Measurements from ENCODE around the gene GOLGA2.

The GOLGA2 gene

DNA sequence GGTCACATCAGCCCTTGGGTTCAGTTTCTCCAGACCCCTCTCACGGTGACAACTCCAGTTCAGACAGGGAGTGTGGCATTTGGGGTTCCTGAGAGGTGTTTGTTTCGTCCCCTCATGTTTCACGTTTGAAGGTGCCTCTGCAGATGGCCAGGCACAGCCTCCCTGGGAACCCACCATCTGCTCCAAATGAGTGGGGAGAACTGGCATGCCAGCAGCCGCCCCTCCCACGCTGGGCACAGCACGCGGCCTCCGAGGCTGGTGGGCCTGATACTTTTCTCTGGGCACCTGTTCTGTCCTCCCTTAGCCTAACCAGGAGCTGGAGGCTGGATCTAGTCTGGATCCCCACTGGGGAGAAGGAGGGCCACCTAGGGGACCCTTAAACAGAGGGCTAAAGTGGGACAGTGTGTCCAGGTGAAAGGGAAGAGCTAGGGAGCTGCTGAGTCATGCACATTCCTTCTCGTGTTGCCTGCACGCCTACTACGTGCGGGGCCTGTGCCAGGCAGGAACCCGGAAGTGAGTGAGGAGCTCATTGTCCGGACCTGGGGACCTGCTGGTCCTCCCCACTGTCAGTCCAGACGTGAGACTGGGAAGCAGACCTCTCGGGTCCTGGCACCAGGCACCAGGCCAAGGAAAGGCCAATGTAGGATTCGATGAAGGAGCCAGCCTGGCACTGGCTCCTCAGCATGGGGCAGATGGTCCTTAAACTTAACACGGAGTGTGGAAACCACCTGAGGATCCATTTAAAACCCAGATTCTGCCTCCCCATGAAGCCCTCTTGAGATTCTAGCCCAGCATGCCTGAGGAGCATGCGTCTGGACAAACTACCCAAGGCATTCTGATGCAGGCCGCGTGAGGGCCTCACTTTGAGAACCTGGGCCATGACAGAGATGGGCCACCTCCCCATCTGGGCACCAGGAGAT, 61.0 kb downstream of the GOLGA2 start:
- FAIRE-seq: no peak
- peak; percentile 6 for DNase-seq (ENCODE audit: insufficient read length)
- TF ChIP-seq TAF1 (IDR thresholded peaks at IDR 0.05; ENCODE audit: borderline replicate concordance, low read depth, low read length): no peak
- TF ChIP-seq POLR2A (IDR thresholded peaks at IDR 0.05; ENCODE audit: low read depth, low read length): no peak
- TF ChIP-seq POLR2AphosphoS5 (IDR thresholded peaks at IDR 0.05; ENCODE audit: low read depth, low read length): no peak

DNA sequence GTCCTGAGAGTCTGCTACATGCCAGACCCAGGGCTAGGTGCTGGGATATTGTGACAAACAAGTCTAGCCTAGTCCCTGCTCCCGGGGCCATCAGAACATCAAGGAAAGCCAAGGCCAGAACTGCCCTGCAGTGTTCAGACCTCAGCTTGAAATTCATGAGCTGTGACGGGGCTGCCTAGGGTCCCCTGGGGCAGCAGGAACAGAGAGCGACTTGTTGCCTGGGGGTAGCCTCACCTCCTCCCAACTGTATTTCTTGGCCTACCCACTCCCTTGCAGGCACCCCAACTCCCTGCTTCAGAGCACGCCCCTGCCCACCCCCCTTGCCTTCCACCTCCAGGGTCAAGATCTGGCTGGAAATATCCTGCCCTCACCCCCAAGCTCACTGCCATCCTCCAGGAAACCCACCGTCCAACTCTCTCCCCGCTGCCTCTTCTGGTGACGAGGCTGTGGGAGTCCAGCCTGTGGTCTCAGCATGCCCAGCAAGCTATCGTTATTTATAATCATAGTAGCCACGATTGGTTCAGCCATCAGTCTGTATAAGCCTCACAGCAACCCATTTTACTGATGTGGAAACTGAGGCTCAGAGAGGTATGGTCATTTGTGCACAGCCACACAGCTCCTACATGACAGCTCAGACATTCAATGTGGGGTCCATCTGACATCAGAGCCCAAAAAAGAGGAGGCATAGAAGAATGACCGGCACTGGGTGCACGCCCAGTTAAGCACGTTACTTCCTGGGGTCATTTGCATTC, 61.9 kb downstream of the GOLGA2 start:
- FAIRE-seq (no peak), DNase-seq (ENCODE audit: insufficient read length) (no peak)
- TF ChIP-seq TAF1 (IDR thresholded peaks at IDR 0.05; ENCODE audit: borderline replicate concordance, low read depth, low read length) (no peak), POLR2AphosphoS5 (IDR thresholded peaks at IDR 0.05; ENCODE audit: low read depth, low read length) (no peak), POLR2A (IDR thresholded peaks at IDR 0.05; ENCODE audit: low read depth, low read length) (no peak)

- DNase-seq (ENCODE audit: insufficient read length): no peak
- TF ChIP-seq POLR2A (IDR thresholded peaks at IDR 0.05; ENCODE audit: low read depth, low read length): no peak
- no peak for TF ChIP-seq POLR2AphosphoS5 (IDR thresholded peaks at IDR 0.05; ENCODE audit: low read depth, low read length)
- TF ChIP-seq TAF1 (IDR thresholded peaks at IDR 0.05; ENCODE audit: borderline replicate concordance, low read depth, low read length): no peak
- FAIRE-seq: no peak
Measured at GRCh38 chr9:128211981-128212281, 63.9 kb downstream of the GOLGA2 start.

GRCh38 chr9:128211186-128211980, 64.4 kb downstream of the GOLGA2 start:
- no peak for FAIRE-seq
- no peak for DNase-seq (ENCODE audit: insufficient read length)
- TF ChIP-seq TAF1 (IDR thresholded peaks at IDR 0.05; ENCODE audit: borderline replicate concordance, low read depth, low read length) (no peak), POLR2AphosphoS5 (IDR thresholded peaks at IDR 0.05; ENCODE audit: low read depth, low read length) (no peak), POLR2A (IDR thresholded peaks at IDR 0.05; ENCODE audit: low read depth, low read length) (no peak)

GRCh38 chr9:128208946-128209669, 66.7 kb downstream of the GOLGA2 start:
- FAIRE-seq (no peak), DNase-seq (ENCODE audit: insufficient read length) (no peak)
- no peak for TF ChIP-seq POLR2A (IDR thresholded peaks at IDR 0.05; ENCODE audit: low read depth, low read length)
- TF ChIP-seq POLR2AphosphoS5 (IDR thresholded peaks at IDR 0.05; ENCODE audit: low read depth, low read length): no peak
- no peak for TF ChIP-seq TAF1 (IDR thresholded peaks at IDR 0.05; ENCODE audit: borderline replicate concordance, low read depth, low read length)

- TF ChIP-seq TAF1 (IDR thresholded peaks at IDR 0.05; ENCODE audit: borderline replicate concordance, low read depth, low read length) (no peak), POLR2A (IDR thresholded peaks at IDR 0.05; ENCODE audit: low read depth, low read length) (no peak), POLR2AphosphoS5 (IDR thresholded peaks at IDR 0.05; ENCODE audit: low read depth, low read length) (no peak)
- DNase-seq (ENCODE audit: insufficient read length) (no peak), FAIRE-seq (no peak)
Measured at GRCh38 chr9:128208386-128208785, 67.4 kb downstream of the GOLGA2 start.

DNA sequence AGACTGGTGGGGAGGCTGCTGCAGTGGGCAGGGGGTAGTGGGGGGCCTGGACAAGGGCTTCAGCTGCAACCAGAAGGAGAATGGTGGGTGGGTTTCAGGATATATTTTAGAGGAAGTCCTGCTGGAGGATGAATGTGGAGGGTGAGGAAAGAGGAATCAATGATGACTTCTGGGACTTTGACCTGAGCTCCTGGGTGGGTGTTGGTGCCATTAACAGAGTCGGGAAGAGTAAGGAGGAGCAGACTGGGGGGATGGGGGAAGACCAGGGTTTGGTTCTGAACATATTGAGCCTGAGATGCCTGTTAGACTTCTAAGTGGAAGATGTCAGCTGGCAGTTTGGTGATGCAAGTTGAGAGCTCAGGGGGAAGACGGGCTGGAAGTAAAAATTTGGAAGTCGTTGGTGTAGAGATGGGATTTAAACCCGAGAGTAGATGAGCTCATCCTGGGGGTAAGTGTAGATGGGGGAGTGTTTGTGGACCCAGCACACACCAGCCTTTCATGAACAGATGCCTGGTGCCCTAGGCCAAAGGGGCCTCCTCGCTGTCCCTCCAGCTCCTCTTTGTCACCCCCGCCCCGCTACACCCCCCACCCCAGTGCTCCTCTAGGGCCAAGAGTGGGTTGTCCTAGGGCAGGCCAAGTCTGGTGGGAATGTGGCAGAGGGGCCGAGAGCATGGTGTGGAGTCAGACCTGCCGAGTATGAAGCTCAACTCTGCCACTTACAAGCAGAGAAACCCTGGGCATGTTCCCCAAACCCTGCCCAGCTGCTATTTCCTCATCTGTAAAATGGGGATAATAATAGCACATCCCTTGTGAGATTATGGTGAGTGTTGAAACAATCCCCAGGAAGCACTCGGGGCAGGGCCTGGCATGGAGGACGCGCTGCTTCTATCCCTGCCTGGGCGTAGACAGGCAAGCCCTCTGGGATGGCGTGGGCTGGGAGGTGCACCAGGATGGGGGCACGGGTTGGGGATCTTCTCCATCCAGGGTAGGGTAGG, 68.6 kb downstream of the GOLGA2 start:
- FAIRE-seq (no peak), DNase-seq (ENCODE audit: insufficient read length) (no peak)
- no peak for TF ChIP-seq POLR2AphosphoS5 (IDR thresholded peaks at IDR 0.05; ENCODE audit: low read depth, low read length)
- TF ChIP-seq TAF1 (IDR thresholded peaks at IDR 0.05; ENCODE audit: borderline replicate concordance, low read depth, low read length): no peak
- TF ChIP-seq POLR2A (IDR thresholded peaks at IDR 0.05; ENCODE audit: low read depth, low read length): no peak

GRCh38 chr9:128206484-128206883, 69.3 kb downstream of the GOLGA2 start:
- TF ChIP-seq POLR2AphosphoS5 (IDR thresholded peaks at IDR 0.05; ENCODE audit: low read depth, low read length): no peak
- no peak for TF ChIP-seq TAF1 (IDR thresholded peaks at IDR 0.05; ENCODE audit: borderline replicate concordance, low read depth, low read length)
- no peak for TF ChIP-seq POLR2A (IDR thresholded peaks at IDR 0.05; ENCODE audit: low read depth, low read length)
- FAIRE-seq: no peak

More at GRCh38 chr9:128206484-128206883, 69.3 kb downstream of the GOLGA2 start:
- no peak for DNase-seq (ENCODE audit: insufficient read length)

Measured in GM12892 (cell line).